ENCODE data around the gene OCEL1. TPM values are rescaled to one million over a fixed set of nuclear protein-coding genes. Genes with fewer than 3 reads are reported as not detected.
"Not testable (repeated sequence)": the region's sequence is repeated elsewhere in the genome, so short reads cannot be mapped to it uniquely, and the experiment has no call there.

The OCEL1 gene, protein sequence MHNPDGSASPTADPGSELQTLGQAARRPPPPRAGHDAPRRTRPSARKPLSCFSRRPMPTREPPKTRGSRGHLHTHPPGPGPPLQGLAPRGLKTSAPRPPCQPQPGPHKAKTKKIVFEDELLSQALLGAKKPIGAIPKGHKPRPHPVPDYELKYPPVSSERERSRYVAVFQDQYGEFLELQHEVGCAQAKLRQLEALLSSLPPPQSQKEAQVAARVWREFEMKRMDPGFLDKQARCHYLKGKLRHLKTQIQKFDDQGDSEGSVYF
- 10 to 100 TPM in 3 of 8 experiments, 1 to 10 TPM in 5; 5.4 to 19.2 (median 9.5) TPM for total RNA-seq

DNA sequence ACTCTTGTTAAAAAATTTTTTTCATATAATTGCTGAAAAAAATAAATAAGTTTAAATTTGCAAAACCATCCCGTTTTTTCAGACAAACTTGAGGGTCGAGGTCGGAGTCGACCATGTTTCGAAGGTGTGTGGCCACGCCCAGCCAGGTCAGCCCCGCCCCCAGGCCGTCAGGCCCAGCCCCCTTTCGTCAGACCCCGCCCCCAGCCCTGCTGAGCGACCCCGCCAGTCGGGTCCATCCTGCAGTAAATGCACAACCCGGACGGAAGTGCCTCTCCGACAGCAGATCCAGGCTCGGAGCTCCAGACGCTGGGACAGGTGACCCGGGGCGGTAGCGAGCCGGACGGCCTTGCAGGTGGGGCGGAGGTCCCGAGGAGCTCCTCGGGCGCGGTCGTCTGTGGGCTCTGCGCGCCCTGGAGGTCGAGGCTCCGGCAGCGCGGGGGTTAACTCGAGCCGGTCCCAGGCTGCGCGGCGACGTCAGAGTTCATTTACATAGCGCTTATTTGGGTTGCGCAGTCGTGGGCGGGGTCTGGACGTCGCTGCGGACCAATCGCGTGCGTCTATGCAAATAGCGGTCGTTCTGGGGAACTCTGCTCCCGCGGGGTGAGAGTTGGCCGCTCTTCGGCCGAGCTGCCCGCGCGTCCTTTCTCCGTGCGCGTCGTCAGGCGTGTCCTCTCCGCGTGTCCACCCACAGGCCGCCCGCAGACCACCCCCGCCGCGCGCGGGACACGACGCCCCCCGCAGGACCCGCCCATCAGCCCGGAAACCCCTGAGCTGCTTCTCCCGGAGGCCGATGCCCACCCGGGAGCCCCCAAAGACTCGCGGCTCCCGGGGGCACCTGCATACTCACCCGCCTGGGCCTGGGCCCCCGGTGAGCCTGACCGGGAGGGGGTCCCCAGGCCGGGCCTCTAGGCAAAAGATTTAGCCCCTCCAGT, at the start of gene OCEL1:
Gene OCEL1 (plus strand): TSS at position 225 of the 932 bp plus-strand sequence. CDS start 22 bp downstream, at position 247.
- Histone ChIP-seq H3K4me1 (replicated peaks in 1 of 2) (peaks cover 0 to 4% of the 10 kb centered on the region in 2 donors), H3K4me3 (peak within 1 kb of the TSS; percentile 42 to 50 (median 46)), H3K27ac (peak within 1 kb of the TSS; percentile 76 to 77)
- 0 to 1% (median 0%) methylated on average over 1 to 14 of the region's 90 CpGs; no CpG with 5 or more reads in 6 of the 10 experiments for WGBS, 10 experiments
- in situ Hi-C loops (cut with MboI; ENCODE audit: low pct_unique_long_range_greater_than_20kb in 2 of 9, low sequenced_read_pairs in 9 of 9, unreplicated experiment in 9 of 9) = no loop called here
- peak; percentile 90 to 93 (median 92) for ATAC-seq (replicated peaks in 6 of 8)

DNA sequence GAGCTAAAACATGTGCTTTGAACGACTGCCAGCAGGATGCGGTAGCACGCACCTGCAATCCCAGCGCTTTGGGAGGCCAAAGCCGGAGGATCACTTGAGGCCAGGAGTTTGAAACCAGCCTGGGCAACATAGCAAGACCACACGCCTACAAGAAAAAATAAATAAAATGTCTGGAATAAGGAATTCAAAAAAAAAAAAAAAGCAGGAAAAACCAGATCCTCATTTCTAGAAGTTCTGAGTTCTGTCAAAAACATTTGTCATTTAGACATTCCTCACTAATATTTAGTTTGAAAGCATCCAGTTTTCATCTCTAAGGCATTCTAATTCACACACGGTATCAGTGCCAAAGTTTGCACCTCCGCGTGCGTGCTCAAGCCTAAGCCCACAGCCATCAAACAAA, 47.7 kb upstream of the OCEL1 start:
- ATAC-seq (replicated peaks in 6 of 8) = no peak
- H3K4me1 ChIP-seq (replicated peaks in 1 of 2) = peaks cover 3% of the 10 kb centered on the region in 2 donors
- in situ Hi-C loops (cut with MboI; ENCODE audit: low pct_unique_long_range_greater_than_20kb in 2 of 9, low sequenced_read_pairs in 9 of 9, unreplicated experiment in 9 of 9) = no loop called here
- H3K4me3 ChIP-seq = no peak overlapping the region
- no peak overlapping the region for H3K27ac ChIP-seq
- 95 to 100% (median 98%) methylated on average over 1 to 9 of the region's 10 CpGs; no CpG with 5 or more reads in 2 of the 10 experiments for WGBS, 10 experiments

DNA sequence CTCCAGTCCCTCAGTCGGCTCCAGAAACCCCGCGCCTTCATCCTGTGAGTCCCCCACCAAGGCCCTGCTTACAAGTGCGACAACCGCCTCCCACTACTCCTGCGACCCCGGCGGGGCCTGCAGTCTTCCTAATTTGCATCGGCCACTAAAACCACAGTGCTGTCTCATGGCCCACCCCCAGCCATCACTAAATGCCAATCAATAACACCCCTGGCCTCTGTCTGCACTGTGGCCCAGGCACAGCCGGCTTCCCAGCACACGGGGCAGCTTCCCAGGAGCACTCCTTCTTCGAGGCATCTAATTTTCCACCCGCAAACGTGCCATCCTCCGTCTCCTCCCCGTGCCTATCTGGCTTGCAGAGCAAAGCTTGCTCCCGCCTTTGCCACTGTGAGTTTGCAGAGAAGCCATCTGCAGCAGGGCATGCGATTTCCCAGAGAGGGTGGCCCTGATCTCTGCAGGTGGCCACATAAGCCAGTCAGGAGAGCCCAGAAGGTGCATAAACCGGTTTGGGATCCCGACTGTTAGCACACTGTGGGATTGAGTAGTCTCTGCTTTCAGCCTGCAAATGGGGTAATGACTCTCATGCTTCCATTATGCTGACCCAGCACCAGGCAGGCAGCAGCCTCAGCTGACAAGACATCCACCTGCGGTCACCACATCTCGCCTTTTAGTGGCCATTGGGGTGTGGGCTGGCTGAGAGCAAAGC, 44.9 kb upstream of the OCEL1 start:
- in situ Hi-C loops (cut with MboI; ENCODE audit: low pct_unique_long_range_greater_than_20kb in 2 of 9, low sequenced_read_pairs in 9 of 9, unreplicated experiment in 9 of 9) = no loop called here
- no peak overlapping the region for H3K27ac ChIP-seq
- no peak overlapping the region for H3K4me3 ChIP-seq
- peaks cover 3% of the 10 kb centered on the region in 2 donors for H3K4me1 ChIP-seq (replicated peaks in 1 of 2)
- 46 to 100% (median 67%) methylated on average over 1 to 10 of the region's 22 CpGs; no CpG with 5 or more reads in 2 of the 10 experiments for WGBS, 10 experiments
- peak in 3 of 8 experiments; percentile 47 to 49 (median 48) for ATAC-seq (replicated peaks in 6 of 8)

DNA sequence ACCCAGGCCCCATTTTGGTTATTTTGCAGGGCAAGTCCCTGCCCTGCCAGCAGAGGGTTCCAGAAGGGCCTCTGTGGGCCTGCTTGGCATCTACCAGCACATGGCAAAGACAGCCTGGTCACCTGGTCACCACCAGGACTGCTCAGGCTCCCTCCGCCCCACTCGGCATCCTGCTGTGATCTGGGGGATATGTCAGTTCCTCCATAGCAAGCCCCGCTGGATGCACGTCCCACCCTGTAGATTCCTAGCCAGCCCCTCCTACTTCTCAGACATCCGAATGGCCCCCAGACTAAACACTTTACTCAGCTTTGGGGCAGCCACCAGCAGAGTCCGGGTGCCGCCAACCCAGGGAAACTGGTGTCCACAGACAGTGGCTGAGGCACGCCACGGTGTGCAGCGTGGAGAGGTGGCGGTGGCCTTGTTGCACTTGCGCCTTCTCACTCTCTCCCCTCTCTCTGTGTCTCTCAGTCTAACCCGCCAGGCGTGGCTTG, 42.7 kb upstream of the OCEL1 start:
- Histone ChIP-seq H3K27ac (no peak overlapping the region), H3K4me1 (replicated peaks in 1 of 2) (peaks cover 3% of the 10 kb centered on the region in 2 donors), H3K4me3 (no peak overlapping the region)
- in situ Hi-C loops (cut with MboI; ENCODE audit: low pct_unique_long_range_greater_than_20kb in 2 of 9, low sequenced_read_pairs in 9 of 9, unreplicated experiment in 9 of 9) = no loop called here
- ATAC-seq (replicated peaks in 6 of 8) = no peak
- WGBS, 10 experiments = 89 to 100% (median 95%) methylated on average over 1 to 8 of the region's 14 CpGs; no CpG with 5 or more reads in 4 of the 10 experiments

DNA sequence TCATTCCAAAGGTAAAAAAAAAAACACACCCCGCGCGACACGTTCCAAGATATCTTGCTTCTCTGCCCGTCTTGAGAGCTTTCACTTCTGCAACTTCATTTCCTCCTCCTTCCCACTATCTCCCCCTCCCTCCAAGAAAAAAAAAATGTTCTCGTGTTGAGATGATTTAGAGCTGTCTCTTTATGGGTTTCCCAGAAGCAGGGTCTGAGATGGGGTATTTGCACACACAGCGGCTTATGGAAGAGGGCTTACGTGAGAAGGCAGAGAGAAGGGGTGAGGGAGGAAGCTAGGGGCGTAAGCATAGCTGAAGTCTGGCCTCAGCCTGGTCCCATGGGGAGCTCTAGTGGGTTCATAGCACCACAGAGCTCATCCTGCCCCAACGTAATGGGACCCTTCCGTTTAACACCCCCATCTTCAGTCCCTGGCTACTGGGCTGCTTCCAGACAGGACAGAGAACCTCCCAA, 42.1 kb upstream of the OCEL1 start:
- in situ Hi-C loops (cut with MboI; ENCODE audit: low pct_unique_long_range_greater_than_20kb in 2 of 9, low sequenced_read_pairs in 9 of 9, unreplicated experiment in 9 of 9) = no loop called here
- H3K4me1 ChIP-seq (replicated peaks in 1 of 2) = peaks cover 3% of the 10 kb centered on the region in 2 donors
- WGBS, 10 experiments = 84 to 90% (median 84%) methylated on average over 3 to 9 of the region's 11 CpGs; no CpG with 5 or more reads in 7 of the 10 experiments
- no peak overlapping the region for H3K4me3 ChIP-seq
- H3K27ac ChIP-seq = no peak overlapping the region
- peak in 5 of 8 experiments; percentile 40 to 85 (median 48) for ATAC-seq (replicated peaks in 6 of 8)

DNA sequence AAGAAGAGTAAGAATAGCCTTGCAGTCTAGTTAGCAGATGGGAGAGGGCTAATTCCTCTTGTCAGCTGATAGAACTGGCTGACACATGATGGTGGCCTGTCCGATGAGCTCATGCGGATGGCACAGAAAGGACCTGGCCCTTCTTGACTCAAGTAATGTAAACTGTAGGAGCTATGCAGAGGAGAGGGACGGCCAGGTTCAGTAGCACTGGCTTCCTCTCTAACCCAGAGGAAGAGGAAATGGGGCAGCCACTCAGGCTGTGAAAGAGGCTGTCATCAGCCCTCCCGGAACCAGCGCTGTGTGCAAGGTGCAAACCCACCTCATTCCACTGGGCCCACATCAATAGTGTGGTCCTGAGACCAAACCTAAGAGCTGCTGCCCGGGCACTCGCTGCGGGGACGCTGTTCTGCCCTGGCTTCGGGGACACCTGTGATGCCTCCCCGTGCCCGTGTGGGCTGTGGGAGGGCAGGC, 41.6 kb upstream of the OCEL1 start:
- ATAC-seq (replicated peaks in 6 of 8) = peak in 5 of 8 experiments; percentile 27 to 81 (median 72)
- in situ Hi-C loops (cut with MboI; ENCODE audit: low pct_unique_long_range_greater_than_20kb in 2 of 9, low sequenced_read_pairs in 9 of 9, unreplicated experiment in 9 of 9) = no loop called here
- 79 to 100% (median 95%) methylated on average over 2 to 7 of the region's 12 CpGs; no CpG with 5 or more reads in 3 of the 10 experiments for WGBS, 10 experiments
- Histone ChIP-seq H3K4me3 (no peak overlapping the region), H3K4me1 (replicated peaks in 1 of 2) (peaks cover 3% of the 10 kb centered on the region in 2 donors), H3K27ac (peak overlapping the region in 1 of 2 donors; percentile 16)

DNA sequence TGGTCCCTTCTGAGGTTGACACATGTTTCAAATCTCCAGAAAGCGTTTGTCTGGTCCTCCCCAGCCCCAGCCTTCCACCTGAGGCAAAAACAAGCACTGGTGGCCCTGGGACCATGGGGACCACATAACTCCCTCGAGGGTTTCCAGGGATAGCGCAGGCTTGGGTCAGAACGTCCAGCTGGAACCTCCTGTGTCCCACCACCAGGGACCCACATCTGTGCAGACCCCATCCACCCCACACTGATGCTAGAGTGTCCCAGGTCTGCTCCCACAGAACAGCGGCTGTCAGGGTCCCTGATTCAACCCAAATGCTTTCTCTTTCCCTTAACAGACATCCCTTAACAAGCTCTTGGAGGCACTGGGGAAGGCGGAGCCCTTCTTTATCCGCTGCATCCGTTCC, 40.4 kb upstream of the OCEL1 start:
- ATAC-seq (replicated peaks in 6 of 8) = no peak
- Histone ChIP-seq H3K4me1 (replicated peaks in 1 of 2) (peaks cover 2 to 3% of the 10 kb centered on the region in 2 donors), H3K4me3 (no peak overlapping the region), H3K27ac (no peak overlapping the region)
- in situ Hi-C loops (cut with MboI; ENCODE audit: low pct_unique_long_range_greater_than_20kb in 2 of 9, low sequenced_read_pairs in 9 of 9, unreplicated experiment in 9 of 9) = no loop called here
- WGBS, 10 experiments = 80 to 100% (median 94%) methylated on average over 1 to 7 of the region's 8 CpGs; no CpG with 5 or more reads in 4 of the 10 experiments

DNA sequence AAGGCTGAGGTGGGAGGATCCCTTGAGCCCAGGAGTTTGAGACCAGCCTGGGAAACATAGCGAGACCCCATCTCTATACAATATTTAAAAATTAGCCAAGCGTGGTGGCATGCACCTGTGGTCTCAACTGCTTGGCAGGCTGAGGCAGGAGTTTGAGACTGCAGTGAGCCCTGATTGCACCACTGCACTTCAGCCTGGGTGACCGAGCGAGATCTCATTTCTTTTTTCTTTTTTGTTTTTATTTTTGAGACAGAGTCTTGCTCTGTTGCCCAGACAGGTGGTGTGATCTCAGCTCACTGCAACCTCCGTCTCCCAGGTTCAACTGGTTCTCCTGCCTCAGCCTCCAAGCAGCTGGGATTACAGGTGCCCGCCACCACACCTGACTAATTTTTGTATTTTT, 34.3 kb upstream of the OCEL1 start:
- not testable (repeated sequence) for H3K4me1 ChIP-seq (replicated peaks in 1 of 2)
- 67 to 100% (median 100%) methylated on average over 2 to 4 of the region's 6 CpGs; no CpG with 5 or more reads in 4 of the 10 experiments for WGBS, 10 experiments

DNA sequence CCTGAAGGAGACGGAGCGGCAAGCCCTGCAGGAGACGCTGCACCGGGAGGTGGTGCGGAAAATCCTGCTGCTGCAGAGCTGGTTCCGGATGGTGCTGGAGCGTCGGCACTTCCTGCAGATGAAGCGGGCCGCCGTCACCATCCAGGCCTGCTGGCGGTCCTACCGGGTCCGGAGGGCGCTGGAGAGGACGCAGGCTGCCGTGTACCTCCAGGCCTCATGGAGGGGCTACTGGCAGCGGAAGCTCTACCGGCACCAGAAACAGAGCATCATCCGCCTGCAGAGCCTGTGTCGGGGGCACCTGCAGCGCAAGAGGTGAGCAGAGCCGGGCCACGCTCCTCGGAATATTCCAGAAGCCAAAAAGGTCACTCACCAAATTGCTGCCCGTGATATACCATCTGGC, 33.3 kb upstream of the OCEL1 start:
- no peak for ATAC-seq (replicated peaks in 6 of 8)
- Histone ChIP-seq H3K4me3 (no peak overlapping the region), H3K4me1 (replicated peaks in 1 of 2) (no peaks in the 10 kb centered on the region), H3K27ac (no peak overlapping the region)
- 80 to 100% (median 97%) methylated on average over 2 to 6 of the region's 26 CpGs; no CpG with 5 or more reads in 6 of the 10 experiments for WGBS, 10 experiments
- in situ Hi-C loops (cut with MboI; ENCODE audit: low pct_unique_long_range_greater_than_20kb in 2 of 9, low sequenced_read_pairs in 9 of 9, unreplicated experiment in 9 of 9) = no loop called here

More for the DNA sequence above, 34.3 kb upstream of the OCEL1 start:
- H3K4me3 ChIP-seq; ATAC-seq (replicated peaks in 6 of 8); in situ Hi-C loops (cut with MboI; ENCODE audit: low pct_unique_long_range_greater_than_20kb in 2 of 9, low sequenced_read_pairs in 9 of 9, unreplicated experiment in 9 of 9); H3K27ac ChIP-seq: not testable (repeated sequence)

DNA sequence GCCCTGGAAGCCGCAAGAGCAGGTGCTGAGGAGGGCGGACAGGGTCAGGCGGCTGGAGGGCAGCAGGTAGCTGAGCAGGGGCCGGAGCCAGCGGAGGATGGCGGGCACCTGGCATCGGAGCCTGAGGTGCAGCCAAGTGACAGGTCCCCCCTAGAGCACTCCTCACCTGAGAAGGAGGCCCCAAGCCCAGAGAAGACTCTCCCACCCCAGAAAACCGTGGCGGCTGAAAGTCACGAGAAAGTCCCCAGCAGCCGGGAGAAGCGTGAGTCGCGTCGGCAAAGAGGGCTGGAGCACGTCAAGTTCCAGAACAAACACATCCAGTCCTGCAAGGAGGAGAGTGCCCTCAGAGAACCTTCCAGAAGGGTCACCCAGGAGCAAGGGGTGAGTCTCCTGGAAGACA, 31.4 kb upstream of the OCEL1 start:
- in situ Hi-C loops (cut with MboI; ENCODE audit: low pct_unique_long_range_greater_than_20kb in 2 of 9, low sequenced_read_pairs in 9 of 9, unreplicated experiment in 9 of 9) = no loop called here
- no peaks in the 10 kb centered on the region for H3K4me1 ChIP-seq (replicated peaks in 1 of 2)
- H3K27ac ChIP-seq = no peak overlapping the region
- no peak overlapping the region for H3K4me3 ChIP-seq
- 91 to 100% methylated on average over 2 to 11 of the region's 16 CpGs; no CpG with 5 or more reads in 8 of the 10 experiments for WGBS, 10 experiments
- ATAC-seq (replicated peaks in 6 of 8) = no peak

DNA sequence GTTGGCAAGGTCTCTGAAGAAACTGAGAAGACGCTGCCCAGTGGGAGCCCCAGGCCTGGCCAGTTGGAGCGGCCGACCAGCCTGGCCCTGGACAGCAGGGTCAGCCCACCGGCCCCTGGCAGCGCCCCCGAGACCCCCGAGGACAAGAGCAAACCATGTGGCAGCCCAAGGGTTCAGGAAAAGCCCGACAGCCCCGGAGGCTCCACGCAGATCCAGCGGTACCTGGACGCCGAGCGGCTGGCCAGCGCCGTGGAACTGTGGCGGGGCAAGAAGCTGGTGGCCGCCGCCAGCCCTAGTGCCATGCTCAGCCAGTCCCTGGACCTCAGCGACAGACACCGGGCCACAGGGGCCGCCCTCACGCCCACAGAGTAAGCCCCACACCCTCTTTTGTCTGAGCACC, 30.9 kb upstream of the OCEL1 start:
- peak in 1 of 8 experiments; percentile 26 for ATAC-seq (replicated peaks in 6 of 8)
- Histone ChIP-seq H3K4me1 (replicated peaks in 1 of 2) (no peaks in the 10 kb centered on the region), H3K27ac (no peak overlapping the region), H3K4me3 (no peak overlapping the region)
- in situ Hi-C loops (cut with MboI; ENCODE audit: low pct_unique_long_range_greater_than_20kb in 2 of 9, low sequenced_read_pairs in 9 of 9, unreplicated experiment in 9 of 9) = no loop called here
- 96% methylated on average over 12 of the region's 23 CpGs; no CpG with 5 or more reads in 9 of the 10 experiments for WGBS, 10 experiments

DNA sequence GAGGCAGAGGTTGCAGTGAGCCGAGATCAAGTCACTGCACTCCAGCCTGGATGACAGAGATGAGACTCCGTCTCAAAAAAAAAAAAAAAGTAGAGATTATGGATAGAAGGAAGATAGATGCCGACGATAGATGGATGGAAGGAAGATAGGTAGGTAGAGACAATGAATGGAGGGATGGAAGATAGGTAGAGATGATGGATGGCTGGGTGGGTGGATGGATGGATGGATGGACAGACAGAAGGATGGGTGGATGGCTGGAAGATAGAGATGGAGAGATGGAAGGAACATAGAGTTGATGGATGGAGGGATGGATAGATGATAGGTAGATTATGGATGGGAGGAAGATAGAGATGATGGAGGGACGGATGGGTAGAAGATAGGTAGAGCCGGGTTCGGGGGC, 29.4 kb upstream of the OCEL1 start:
- in situ Hi-C loops (cut with MboI; ENCODE audit: low pct_unique_long_range_greater_than_20kb in 2 of 9, low sequenced_read_pairs in 9 of 9, unreplicated experiment in 9 of 9) = no loop called here
- 89 to 100% (median 96%) methylated on average over 1 to 7 of the region's 7 CpGs for WGBS, 10 experiments
- H3K4me1 ChIP-seq (replicated peaks in 1 of 2) = no peaks in the 10 kb centered on the region
- H3K4me3 ChIP-seq = no peak overlapping the region
- ATAC-seq (replicated peaks in 6 of 8) = no peak
- H3K27ac ChIP-seq = no peak overlapping the region
